ENCODE data around the gene FRMD5.

Gene FRMD5

GRCh38 chr15:44145495-44145894 lies 49.6 kb downstream of the FRMD5 start:
- Histone ChIP-seq H3K4me3 (ENCODE audit: low read length) (no peak overlapping the region), H3F3A (ENCODE audit: control insufficient read depth, insufficient read depth) (no peaks in the 10 kb centered on the region), H3K4me1 (ENCODE audit: control insufficient read depth, low read length) (no peaks in the 10 kb centered on the region), H3K36me3 (ENCODE audit: control insufficient read depth, low read length) (no peaks in the 10 kb centered on the region), H3K9me2 (replicated peaks; ENCODE audit: control insufficient read depth, low read length) (no peaks in the 10 kb centered on the region), H3K79me2 (ENCODE audit: control insufficient read depth, low read length) (no peaks in the 10 kb centered on the region), H3K9me3 (ENCODE audit: control insufficient read depth, insufficient read depth, low read length) (no peaks in the 10 kb centered on the region), H4K20me1 (ENCODE audit: control insufficient read depth, insufficient read depth, low read depth, low read length) (no peaks in the 10 kb centered on the region), H3K27me3 (ENCODE audit: control insufficient read depth, low read length) (no peaks in the 10 kb centered on the region; the same call in 1 of the 2 replicates), H3K4me2 (ENCODE audit: low read length) (no peak overlapping the region), H3K27ac (ENCODE audit: low read depth, low read length) (no peak overlapping the region)
- TF ChIP-seq CTCF (IDR thresholded peaks at IDR 0.05; ENCODE audit: low read depth, low read length, poor library complexity, severe bottlenecking) (no peak), EZH2phosphoT487 (IDR thresholded peaks at IDR 0.05; ENCODE audit: borderline replicate concordance, low read length) (no peak)

GRCh38 chr15:44144992-44145391 lies 50.1 kb downstream of the FRMD5 start:
- no peak overlapping the region for H3K27ac ChIP-seq (ENCODE audit: low read depth, low read length)

GRCh38 chr15:44144184-44144583 lies 50.9 kb downstream of the FRMD5 start:
- Histone ChIP-seq H3K36me3 (ENCODE audit: control insufficient read depth, low read length) (no peaks in the 10 kb centered on the region), H3K27ac (ENCODE audit: low read depth, low read length) (no peak overlapping the region), H3K9me2 (replicated peaks; ENCODE audit: control insufficient read depth, low read length) (no peaks in the 10 kb centered on the region), H3K9me3 (ENCODE audit: control insufficient read depth, insufficient read depth, low read length) (no peaks in the 10 kb centered on the region), H3K79me2 (ENCODE audit: control insufficient read depth, low read length) (no peaks in the 10 kb centered on the region), H3K4me3 (ENCODE audit: low read length) (no peak overlapping the region), H4K20me1 (ENCODE audit: control insufficient read depth, insufficient read depth, low read depth, low read length) (no peaks in the 10 kb centered on the region), H3F3A (ENCODE audit: control insufficient read depth, insufficient read depth) (no peaks in the 10 kb centered on the region), H3K27me3 (ENCODE audit: control insufficient read depth, low read length) (no peaks in the 10 kb centered on the region; the same call in 1 of the 2 replicates), H3K4me1 (ENCODE audit: control insufficient read depth, low read length) (no peaks in the 10 kb centered on the region), H3K4me2 (ENCODE audit: low read length) (no peak overlapping the region)
- TF ChIP-seq CTCF (IDR thresholded peaks at IDR 0.05; ENCODE audit: low read depth, low read length, poor library complexity, severe bottlenecking) = no peak
- no peak for TF ChIP-seq EZH2phosphoT487 (IDR thresholded peaks at IDR 0.05; ENCODE audit: borderline replicate concordance, low read length)

More at GRCh38 chr15:44144992-44145391, 50.1 kb downstream of the FRMD5 start:
- no peaks in the 10 kb centered on the region for H3K79me2 ChIP-seq (ENCODE audit: control insufficient read depth, low read length)
- TF ChIP-seq CTCF (IDR thresholded peaks at IDR 0.05; ENCODE audit: low read depth, low read length, poor library complexity, severe bottlenecking) (no peak), EZH2phosphoT487 (IDR thresholded peaks at IDR 0.05; ENCODE audit: borderline replicate concordance, low read length) (no peak)
- no peak overlapping the region for H3K4me3 ChIP-seq (ENCODE audit: low read length)
- H3K36me3 ChIP-seq (ENCODE audit: control insufficient read depth, low read length) = no peaks in the 10 kb centered on the region
- no peaks in the 10 kb centered on the region for H3K9me2 ChIP-seq (replicated peaks; ENCODE audit: control insufficient read depth, low read length)
- H4K20me1 ChIP-seq (ENCODE audit: control insufficient read depth, insufficient read depth, low read depth, low read length) = no peaks in the 10 kb centered on the region
- no peaks in the 10 kb centered on the region for H3K9me3 ChIP-seq (ENCODE audit: control insufficient read depth, insufficient read depth, low read length)
- no peak overlapping the region for H3K4me2 ChIP-seq (ENCODE audit: low read length)
- no peaks in the 10 kb centered on the region for H3F3A ChIP-seq (ENCODE audit: control insufficient read depth, insufficient read depth)
- no peaks in the 10 kb centered on the region; the same call in 1 of the 2 replicates for H3K27me3 ChIP-seq (ENCODE audit: control insufficient read depth, low read length)
- H3K4me1 ChIP-seq (ENCODE audit: control insufficient read depth, low read length) = no peaks in the 10 kb centered on the region
